GM12891 (cell line): Measurements from ENCODE around the gene ZBTB5.

ENCODE experiments used
- PAX5 ChIP-seq: IDR thresholded peaks from 2 replicates; pipeline ENCODE4 v1.6.1; 2011; ENCODE audit warnings: low read length, moderate library complexity, mild to moderate bottlenecking; ENCODE audit not compliant: insufficient read depth, severe bottlenecking
- POLR2A ChIP-seq: IDR thresholded peaks from 2 replicates; pipeline ENCODE4 v1.6.1; 2011; ENCODE audit warnings: low read depth, low read length, control low read depth
- POLR2AphosphoS5 ChIP-seq: IDR thresholded peaks from 2 replicates; pipeline ENCODE4 v1.6.1; 2011; ENCODE audit warnings: low read depth, low read length, control low read depth
- SPI1 ChIP-seq: IDR thresholded peaks from 2 replicates; pipeline ENCODE4 v1.6.1; 2011; ENCODE audit warnings: low read depth, low read length, control low read depth
- TAF1 ChIP-seq: IDR thresholded peaks from 2 replicates; pipeline ENCODE4 v1.6.1; 2011; ENCODE audit warnings: low read depth, low read length, control low read depth

GRCh38 chr9:37503736-37504135 is 38.5 kb upstream of the ZBTB5 start:
- TF ChIP-seq POLR2A (no peak), POLR2AphosphoS5 (no peak), PAX5 (no peak), TAF1 (no peak), SPI1 (no peak)
